T-helper 2 cell (primary cell): Measurements from ENCODE around the gene TMEM229B.

Experiments
- DNase-seq, 5 experiments: peaks; one replicate each; pipeline versions ENCODE4 v3.0.0 to v3.0.0-alpha.2; 2012 to 2022
- total RNA-seq, 2 donors: gene quantifications; one replicate each; lab custom pipeline; 2026; lab: John Stamatoyannopoulos, UW

Gene TMEM229B
- 5.6 to 16.4 reads per million in 2 donors for total RNA-seq

- DNase-seq = peak; percentile 24 to 97 (median 47)
These were observed at the start of gene TMEM229B for GRCh38 chr14:67487937-67488893. Gene TMEM229B, minus strand, starts transcription at chr14:67488721. Its CDS starts 14,798 bp downstream, at chr14:67473923.

GRCh38 chr14:67537736-67538135, 49.2 kb upstream of the TMEM229B start:
- DNase-seq = no peak

- DNase-seq = no peak
These were observed 47.6 kb upstream of the TMEM229B start for GRCh38 chr14:67536087-67536486.

GRCh38 chr14:67533754-67534085, 45.2 kb upstream of the TMEM229B start:
- no peak for DNase-seq

GRCh38 chr14:67532998-67533753, 44.7 kb upstream of the TMEM229B start, which contains the start of gene PLEKHH1:
Gene PLEKHH1, plus strand, starts transcription at chr14:67533290. Its CDS starts 8,578 bp downstream, at chr14:67541868.
- DNase-seq = peak in 4 of 5 experiments; percentile 18 to 61 (median 32)

GRCh38 chr14:67532606-67532997, 44.1 kb upstream of the TMEM229B start:
- no peak for DNase-seq

GRCh38 chr14:67529947-67530935, 41.7 kb upstream of the TMEM229B start:
- no peak for DNase-seq

GRCh38 chr14:67528276-67528675, 39.8 kb upstream of the TMEM229B start:
- no peak for DNase-seq

- no peak for DNase-seq
These were observed 39.2 kb upstream of the TMEM229B start for GRCh38 chr14:67527756-67528155.

GRCh38 chr14:67526676-67527459, 38.3 kb upstream of the TMEM229B start:
- peak in 1 of 5 experiments; percentile 50 for DNase-seq

- DNase-seq = no peak
These were observed 37.7 kb upstream of the TMEM229B start for GRCh38 chr14:67526181-67526580.

- DNase-seq = no peak
These were observed 36.9 kb upstream of the TMEM229B start for GRCh38 chr14:67525389-67525788.

GRCh38 chr14:67524634-67524963, 36.1 kb upstream of the TMEM229B start:
- no peak for DNase-seq

- DNase-seq = no peak
These were observed 35.5 kb upstream of the TMEM229B start for GRCh38 chr14:67523764-67524633.

- DNase-seq = no peak
These were observed 33.7 kb upstream of the TMEM229B start for GRCh38 chr14:67522270-67522669.

GRCh38 chr14:67520482-67520881, 32.0 kb upstream of the TMEM229B start:
- no peak for DNase-seq

GRCh38 chr14:67519406-67519805, 30.9 kb upstream of the TMEM229B start:
- no peak for DNase-seq

GRCh38 chr14:67517083-67517482, 28.6 kb upstream of the TMEM229B start:
- DNase-seq = no peak

- DNase-seq = no peak
These were observed 28.2 kb upstream of the TMEM229B start for GRCh38 chr14:67516676-67517075.

- peak in 2 of 5 experiments; percentile 5 to 57 for DNase-seq
These were observed 27.0 kb upstream of the TMEM229B start for GRCh38 chr14:67515386-67516079.
